Transverse colon (tissue), 4 donors: ENCODE measurements around the gene ICE2. TPM values are rescaled to one million over a fixed set of nuclear protein-coding genes. Genes with fewer than 3 reads are reported as not detected.
A peak's percentile ranks its signal among the peaks of the same experiment; 100 is the strongest.

Experiments
- DNase-seq: peaks from one replicate; pipeline ENCODE4 v3.0.0-alpha.2; 2019
- H3K27ac ChIP-seq, 4 donors: fragments of 200-600 bp; sonication (generic); 2 replicates each; pipeline ENCODE4 v1.5.1; 2016 to 2018; ENCODE audit warnings: inconsistent platforms in 4 of 4
- H3K27me3 ChIP-seq: fragments of 200-600 bp; sonication (generic); 2 replicates; pipeline ENCODE4 v1.5.1; 2017; ENCODE audit warnings: inconsistent platforms
- H3K36me3 ChIP-seq, 4 donors: fragments of 200-600 bp; sonication (generic); 2 replicates each; pipeline ENCODE4 v1.5.1; 2017 to 2019; ENCODE audit warnings: inconsistent platforms in 4 of 4
- H3K4me1 ChIP-seq, 4 donors: fragments of 200-600 bp; sonication (generic); 2 replicates each; pipeline ENCODE4 v1.5.1; 2017 to 2020; ENCODE audit warnings: inconsistent platforms in 4 of 4
- H3K4me3 ChIP-seq, 4 donors: fragments of 200-600 bp; sonication (generic); 1 replicate in 1 of 4; 2 replicates in 3 of 4; pipeline versions ENCODE4 v1.5.1 to v1.6.1; 2017 to 2019; ENCODE audit warnings: inconsistent platforms in 4 of 4
- H3K9me3 ChIP-seq, 2 donors: fragments of 200-600 bp; sonication (generic); 2 replicates each; pipeline ENCODE4 v1.5.1; 2017 to 2019; ENCODE audit warnings: inconsistent platforms in 2 of 2
- EP300 ChIP-seq: sonication (generic); formaldehyde crosslinking; IDR thresholded peaks from one replicate; pipeline ENCODE4 v1.6.1; 2017; ENCODE audit warnings: antibody characterized with exemption, low read depth
- POLR2A ChIP-seq: fragments of 450-650 bp; IDR thresholded peaks from one replicate; pipeline ENCODE4 v1.6.1; 2016; ENCODE audit warnings: antibody characterized with exemption, mild to moderate bottlenecking, moderate library complexity
- POLR2AphosphoS5 ChIP-seq, 3 donors: sonication (generic); formaldehyde crosslinking; IDR thresholded peaks; one replicate each; pipeline ENCODE4 v1.6.1; 2016; ENCODE audit warnings: antibody characterized with exemption in 3 of 3
- WGBS, 2 donors: methylation state at CpG; one replicate each; pipeline ENCODE4 v1.1.5; 2018; ENCODE audit warnings: low coverage in 1 of 2; 5-methylcytosine and 5-hydroxymethylcytosine counted together
- in situ Hi-C, 4 donors: fragments of 200-750 bp; cut with MboI; loops; one replicate each; pipeline versions ENCODE4 v1.15.0 to v1.15.1; 2017; ENCODE audit warnings: low sequenced_read_pairs in 3 of 4, low pct_ligation_motif_present in 1 of 4, low pct_unique_long_range_greater_than_20kb in 1 of 4
- intact Hi-C: fragments of 100-400 bp; cut with DNase I; formaldehyde crosslinking; loops from one replicate; pipeline ENCODE4 v1.15.1; 2023; ENCODE audit warnings: low total_unique reads
- total RNA-seq, 4 donors: library from RNA; depleted of rRNA; stranded (reverse); fragments of >200 nt; gene quantifications; one replicate each; pipeline ENCODE4 v1.1.0, GENCODE V29; 2016
- TF ChIP-seq, protein P1 (sequence below), 5 experiments: fragments of 200-600 bp in 3 of 5; fragments of 450-650 bp in 2 of 5; sonication (generic) in 3 of 5; IDR thresholded peaks; 1 replicate in 2 of 5; 2 replicates in 3 of 5; pipeline ENCODE4 v1.5.1; 2016 to 2017; ENCODE audit warnings: antibody characterized with exemption in 5 of 5, inconsistent platforms in 3 of 5, mild to moderate bottlenecking in 2 of 5, moderate library complexity in 1 of 5

The ICE2 gene
- total RNA-seq, 4 donors from 2014 or later, result 14.6 to 83.4 (median 26.5) TPM

- H3K27me3 ChIP-seq, result no peaks in the 10 kb centered on the region
- TF ChIP-seq EP300 (no peak), POLR2A (no peak), POLR2AphosphoS5 (IDR thresholded peaks at IDR 0.05) (no peak)
- TF ChIP-seq, protein P1, sequence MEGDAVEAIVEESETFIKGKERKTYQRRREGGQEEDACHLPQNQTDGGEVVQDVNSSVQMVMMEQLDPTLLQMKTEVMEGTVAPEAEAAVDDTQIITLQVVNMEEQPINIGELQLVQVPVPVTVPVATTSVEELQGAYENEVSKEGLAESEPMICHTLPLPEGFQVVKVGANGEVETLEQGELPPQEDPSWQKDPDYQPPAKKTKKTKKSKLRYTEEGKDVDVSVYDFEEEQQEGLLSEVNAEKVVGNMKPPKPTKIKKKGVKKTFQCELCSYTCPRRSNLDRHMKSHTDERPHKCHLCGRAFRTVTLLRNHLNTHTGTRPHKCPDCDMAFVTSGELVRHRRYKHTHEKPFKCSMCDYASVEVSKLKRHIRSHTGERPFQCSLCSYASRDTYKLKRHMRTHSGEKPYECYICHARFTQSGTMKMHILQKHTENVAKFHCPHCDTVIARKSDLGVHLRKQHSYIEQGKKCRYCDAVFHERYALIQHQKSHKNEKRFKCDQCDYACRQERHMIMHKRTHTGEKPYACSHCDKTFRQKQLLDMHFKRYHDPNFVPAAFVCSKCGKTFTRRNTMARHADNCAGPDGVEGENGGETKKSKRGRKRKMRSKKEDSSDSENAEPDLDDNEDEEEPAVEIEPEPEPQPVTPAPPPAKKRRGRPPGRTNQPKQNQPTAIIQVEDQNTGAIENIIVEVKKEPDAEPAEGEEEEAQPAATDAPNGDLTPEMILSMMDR (IDR thresholded peaks at IDR 0.05), result no peak
- 76 to 87% methylated on average over 6 to 9 of the region's 9 CpGs for WGBS, 2 donors
- DNase-seq, result no peak
- H3K27ac ChIP-seq, result peak overlapping the region; percentile 97 to 99 (median 98)
- in situ Hi-C loops, result no loop called here
- peaks cover 0 to 5% (median 0%) of the 10 kb centered on the region in 4 donors for H3K36me3 ChIP-seq
- H3K4me3 ChIP-seq, result peak overlapping the region in 2 of 4 donors; percentile 81 to 94
- intact Hi-C loops, result no loop called here
- no peaks in the 10 kb centered on the region for H3K9me3 ChIP-seq
- peaks cover 44 to 75% (median 68%) of the 10 kb centered on the region in 4 donors for H3K4me1 ChIP-seq
These were observed 83.5 kb downstream of the ICE2 start for GRCh38 chr15:60395276-60396011.

GRCh38 chr15:60394689-60395097 is 84.2 kb downstream of the ICE2 start:
- Histone ChIP-seq H3K27ac (peak overlapping the region; percentile 97 to 99 (median 98)), H3K9me3 (no peaks in the 10 kb centered on the region), H3K4me3 (peak overlapping the region in 1 of 4 donors; percentile 32), H3K4me1 (peaks cover 52 to 82% (median 75%) of the 10 kb centered on the region in 4 donors), H3K27me3 (no peaks in the 10 kb centered on the region), H3K36me3 (peaks cover 0 to 5% (median 0%) of the 10 kb centered on the region in 4 donors)
- in situ Hi-C loops, result no loop called here
- DNase-seq, result no peak
- TF ChIP-seq POLR2A, result no peak
- intact Hi-C loops, result no loop called here
- WGBS, 2 donors, result 53 to 80% methylated on average over 1 of the region's 1 CpG

GRCh38 chr15:60392986-60393790 is 85.8 kb downstream of the ICE2 start:
- TF ChIP-seq, protein P1 (IDR thresholded peaks at IDR 0.05), result no peak
- TF ChIP-seq POLR2A (peak; percentile 47), POLR2AphosphoS5 (IDR thresholded peaks at IDR 0.05) (peak; percentile 80 to 86 (median 83)), EP300 (no peak)
- Histone ChIP-seq H3K9me3 (no peaks in the 10 kb centered on the region), H3K27me3 (no peaks in the 10 kb centered on the region), H3K27ac (peak overlapping the region; percentile 97 to 99 (median 98)), H3K4me1 (peaks cover 61 to 83% (median 80%) of the 10 kb centered on the region in 4 donors), H3K36me3 (peaks cover 0 to 5% (median 0%) of the 10 kb centered on the region in 4 donors), H3K4me3 (peak overlapping the region in 1 of 4 donors; percentile 32)
- 10 to 23% methylated on average over 7 to 9 of the region's 9 CpGs for WGBS, 2 donors
- in situ Hi-C loops (no loop called here), intact Hi-C loops (no loop called here)
- peak; percentile 72 for DNase-seq

DNA sequence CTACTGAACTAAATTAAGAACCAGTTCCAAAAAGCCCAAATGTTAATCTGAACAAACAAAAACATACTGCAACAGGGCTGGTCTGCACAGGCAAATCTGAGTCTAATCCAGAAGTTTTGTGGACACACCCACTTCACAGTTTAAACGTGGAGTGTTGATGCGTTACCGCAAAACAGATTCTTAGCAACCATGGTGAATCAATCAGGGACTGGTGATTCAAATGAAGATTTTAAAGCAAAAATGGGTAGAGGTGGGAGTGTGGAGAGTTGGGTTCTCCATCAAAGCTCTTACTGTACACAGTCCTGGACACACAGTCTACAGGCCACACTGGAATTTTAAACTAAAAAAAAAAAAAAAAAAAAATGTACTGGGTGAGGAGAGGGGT is 86.3 kb downstream of the ICE2 start:
- peaks cover 61 to 89% (median 79%) of the 10 kb centered on the region in 4 donors for H3K4me1 ChIP-seq
- H3K27ac ChIP-seq, result peak overlapping the region; percentile 97 to 99 (median 98)
- peaks cover 0 to 5% (median 0%) of the 10 kb centered on the region in 4 donors for H3K36me3 ChIP-seq
- H3K4me3 ChIP-seq, result no peak overlapping the region
- H3K27me3 ChIP-seq, result no peaks in the 10 kb centered on the region
- TF ChIP-seq, protein P1 (IDR thresholded peaks at IDR 0.05), result no peak
- TF ChIP-seq POLR2AphosphoS5 (IDR thresholded peaks at IDR 0.05) (peak in 1 of 3 donors; percentile 6), EP300 (no peak)
- in situ Hi-C loops (no loop called here), intact Hi-C loops (no loop called here)
- peak; percentile 23 for DNase-seq
- no peaks in the 10 kb centered on the region for H3K9me3 ChIP-seq
- 5 to 7% methylated on average over 3 of the region's 3 CpGs for WGBS, 2 donors
